Effector memory CD4-positive, alpha-beta T cell (primary cell): Measurements from ENCODE around the gene SENP3.
A peak's percentile ranks its signal among the peaks of the same experiment; 100 is the strongest.

ENCODE experiments used
- DNase-seq, 3 donors: peaks; one replicate each; pipeline ENCODE4 v3.0.0-alpha.2; 2020
- H3K27ac ChIP-seq: 2 replicates; pipeline ENCODE4 v1.7.0; 2013; ENCODE audit warnings: mild to moderate bottlenecking, low read length, moderate library complexity; ENCODE audit not compliant: insufficient read depth, poor library complexity, severe bottlenecking
- H3K27me3 ChIP-seq: replicated peaks from 2 replicates; pipeline ENCODE4 v1.7.0; 2013; ENCODE audit warnings: mild to moderate bottlenecking, low read length; ENCODE audit not compliant: insufficient read depth, control insufficient read depth, poor library complexity, severe bottlenecking
- H3K36me3 ChIP-seq: 2 replicates; pipeline ENCODE4 v1.7.0; 2013; ENCODE audit warnings: mild to moderate bottlenecking, low read length, moderate library complexity; ENCODE audit not compliant: control insufficient read depth, insufficient read depth
- H3K4me1 ChIP-seq: 2 replicates; pipeline ENCODE4 v1.7.0; 2013; ENCODE audit warnings: low read length, mild to moderate bottlenecking; ENCODE audit not compliant: control insufficient read depth, insufficient read depth, poor library complexity, severe bottlenecking
- H3K4me3 ChIP-seq: 2 replicates; pipeline ENCODE4 v1.7.0; 2013; ENCODE audit warnings: low read length, low read depth, mild to moderate bottlenecking; ENCODE audit not compliant: insufficient read depth, poor library complexity, severe bottlenecking
- H3K9me3 ChIP-seq: 2 replicates; pipeline ENCODE4 v1.7.0; 2013; ENCODE audit warnings: mild to moderate bottlenecking, low read length, moderate library complexity; ENCODE audit not compliant: control insufficient read depth
- total RNA-seq, 3 donors: gene quantifications; one replicate each; lab custom pipeline; 2026; lab: John Stamatoyannopoulos, UW

SENP3 gene
- total RNA-seq = 7.2 to 12.4 (median 8.3) reads per million in 3 donors

- Histone ChIP-seq H3K9me3 (no peaks in the 10 kb centered on the region), H3K27me3 (no peaks in the 10 kb centered on the region), H3K4me1 (peaks cover 19% of the 10 kb centered on the region), H3K4me3 (peak within 1 kb of the TSS; percentile 92), H3K36me3 (peaks cover 30% of the 10 kb centered on the region), H3K27ac (peak within 1 kb of the TSS; percentile 97)
- peak; percentile 87 to 91 (median 88) for DNase-seq
These were observed at the start of gene SENP3 for GRCh38 chr17:7561589-7562207. Gene SENP3 (plus strand): TSS chr17:7561919. CDS start chr17:7563077, 1,158 bp downstream.

GRCh38 chr17:7512105-7512504 lies 49.6 kb upstream of the SENP3 start:
- no peaks in the 10 kb centered on the region for H3K4me1 ChIP-seq
- H3K27ac ChIP-seq = no peak overlapping the region
- H3K4me3 ChIP-seq = no peak overlapping the region
- no peaks in the 10 kb centered on the region for H3K9me3 ChIP-seq
- no peak for DNase-seq
- H3K36me3 ChIP-seq = peaks cover 66% of the 10 kb centered on the region
- H3K27me3 ChIP-seq = no peaks in the 10 kb centered on the region

GRCh38 chr17:7512824-7513540 lies 48.7 kb upstream of the SENP3 start:
- Histone ChIP-seq H3K9me3 (no peaks in the 10 kb centered on the region), H3K27ac (no peak overlapping the region), H3K27me3 (no peaks in the 10 kb centered on the region), H3K4me1 (no peaks in the 10 kb centered on the region), H3K36me3 (peaks cover 61% of the 10 kb centered on the region), H3K4me3 (no peak overlapping the region)
- DNase-seq = no peak

GRCh38 chr17:7513850-7514419 lies 47.8 kb upstream of the SENP3 start:
- no peak for DNase-seq
- H3K36me3 ChIP-seq = peaks cover 52% of the 10 kb centered on the region
- no peaks in the 10 kb centered on the region for H3K9me3 ChIP-seq
- H3K27ac ChIP-seq = no peak overlapping the region
- no peaks in the 10 kb centered on the region for H3K27me3 ChIP-seq
- no peaks in the 10 kb centered on the region for H3K4me1 ChIP-seq
- H3K4me3 ChIP-seq = no peak overlapping the region

- Histone ChIP-seq H3K4me1 (no peaks in the 10 kb centered on the region), H3K27me3 (no peaks in the 10 kb centered on the region), H3K9me3 (no peaks in the 10 kb centered on the region), H3K4me3 (no peak overlapping the region), H3K27ac (no peak overlapping the region), H3K36me3 (peaks cover 32% of the 10 kb centered on the region)
- no peak for DNase-seq
These were observed 45.7 kb upstream of the SENP3 start for GRCh38 chr17:7515911-7516610.

GRCh38 chr17:7523033-7523432 lies 38.7 kb upstream of the SENP3 start:
- Histone ChIP-seq H3K36me3 (no peaks in the 10 kb centered on the region), H3K9me3 (no peaks in the 10 kb centered on the region), H3K4me1 (no peaks in the 10 kb centered on the region), H3K27ac (no peak overlapping the region), H3K4me3 (no peak overlapping the region), H3K27me3 (no peaks in the 10 kb centered on the region)
- peak in 2 of 3 donors; percentile 26 to 36 for DNase-seq

- H3K36me3 ChIP-seq = no peaks in the 10 kb centered on the region
- no peak overlapping the region for H3K4me3 ChIP-seq
- H3K27ac ChIP-seq = no peak overlapping the region
- no peaks in the 10 kb centered on the region for H3K4me1 ChIP-seq
- no peak for DNase-seq
- H3K9me3 ChIP-seq = no peaks in the 10 kb centered on the region
- H3K27me3 ChIP-seq = no peaks in the 10 kb centered on the region
These were observed 32.9 kb upstream of the SENP3 start for GRCh38 chr17:7528842-7529241.

- no peaks in the 10 kb centered on the region for H3K9me3 ChIP-seq
- no peak overlapping the region for H3K4me3 ChIP-seq
- DNase-seq = no peak
- no peaks in the 10 kb centered on the region for H3K36me3 ChIP-seq
- no peaks in the 10 kb centered on the region for H3K27me3 ChIP-seq
- no peaks in the 10 kb centered on the region for H3K4me1 ChIP-seq
- no peak overlapping the region for H3K27ac ChIP-seq
These were observed 31.5 kb upstream of the SENP3 start for GRCh38 chr17:7530023-7530900.

GRCh38 chr17:7538050-7538449 lies 23.7 kb upstream of the SENP3 start:
- Histone ChIP-seq H3K4me1 (no peaks in the 10 kb centered on the region), H3K9me3 (no peaks in the 10 kb centered on the region), H3K36me3 (no peaks in the 10 kb centered on the region), H3K27me3 (no peaks in the 10 kb centered on the region), H3K4me3 (no peak overlapping the region), H3K27ac (no peak overlapping the region)
- DNase-seq = no peak
